DMS114 treated with DMSO at 0.1 percent for 48 hours (cell line): Measurements from ENCODE around the gene ZNF138.

Experiments used
- DNase-seq: peaks from one replicate; lab custom pipeline; 2025; ENCODE audit not compliant: unreplicated experiment; lab: John Stamatoyannopoulos, UW

ZNF138 gene

GRCh38 chr7:64875258-64875657, 81.0 kb downstream of the ZNF138 start:
- DNase-seq = no peak

GRCh38 chr7:64875658-64876406, 81.6 kb downstream of the ZNF138 start:
- DNase-seq = no peak

GRCh38 chr7:64876792-64877713, 82.8 kb downstream of the ZNF138 start:
- DNase-seq = peak; percentile 47

- DNase-seq = no peak
Observed at GRCh38 chr7:64877714-64878610, 83.7 kb downstream of the ZNF138 start.

- DNase-seq = no peak
Observed at GRCh38 chr7:64878684-64879083, 84.5 kb downstream of the ZNF138 start.

GRCh38 chr7:64879086-64879730, 85.0 kb downstream of the ZNF138 start:
- no peak for DNase-seq

DNA sequence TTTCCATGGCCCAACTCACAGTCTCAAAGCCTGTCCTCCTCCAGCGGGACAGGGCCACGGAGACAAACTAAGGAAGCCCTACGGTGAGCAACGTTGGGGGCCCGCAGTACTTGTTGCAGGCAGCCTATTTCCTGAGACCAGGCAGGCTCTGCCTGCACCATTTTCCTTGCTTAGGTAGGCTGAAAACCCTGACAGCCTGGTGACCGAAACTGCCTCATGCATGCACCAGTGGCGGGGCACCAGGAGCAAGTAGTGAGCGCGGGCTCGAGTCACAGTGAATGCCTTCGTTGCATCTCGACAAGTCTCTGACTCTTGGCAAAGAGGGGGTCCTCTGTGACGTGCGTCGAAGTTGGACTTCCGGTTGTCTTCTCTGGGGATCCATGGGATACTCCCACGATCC, 85.6 kb downstream of the ZNF138 start:
- DNase-seq = no peak

GRCh38 chr7:64880322-64881297, 86.4 kb downstream of the ZNF138 start:
- DNase-seq = no peak

DNA sequence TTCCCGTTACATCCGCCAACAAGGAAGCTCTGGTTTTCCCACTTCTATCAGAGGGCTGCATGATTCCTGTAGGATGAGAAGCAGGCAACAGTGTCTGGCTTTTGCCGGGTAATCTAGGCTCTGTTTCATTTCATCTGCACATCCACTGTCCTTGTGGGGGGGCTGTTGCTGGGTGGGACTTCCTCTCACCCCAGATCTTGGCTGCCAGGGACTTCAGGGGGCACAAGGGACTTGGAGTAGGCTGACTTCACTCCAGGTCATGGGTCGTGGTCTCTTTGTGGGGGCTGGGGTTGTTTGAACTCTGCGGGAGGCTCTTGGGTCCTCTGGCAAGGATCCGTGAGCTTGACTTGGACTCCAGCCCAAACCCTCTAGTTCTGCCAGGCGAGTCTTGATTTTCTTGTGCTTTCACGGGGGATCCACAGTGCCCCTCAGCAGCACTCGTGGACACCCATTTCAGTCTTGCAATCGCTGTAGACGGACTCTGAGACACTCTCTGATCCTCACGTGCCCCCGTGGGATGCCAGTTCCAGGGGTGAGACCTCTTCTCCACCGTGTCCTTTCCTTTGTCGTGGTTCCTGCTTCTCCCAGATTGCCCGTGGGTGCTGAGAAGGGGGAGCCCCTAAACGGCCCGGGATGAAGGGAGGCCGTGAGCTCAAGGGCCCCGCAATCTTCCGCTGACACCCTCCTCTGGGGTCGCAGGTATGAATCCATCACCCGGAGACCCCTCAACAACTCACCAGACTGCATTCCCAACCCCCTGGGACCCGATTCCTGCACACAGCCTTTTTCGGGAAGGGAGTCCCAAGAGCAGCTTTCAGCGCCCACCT, 87.4 kb downstream of the ZNF138 start:
- DNase-seq = no peak

DNA sequence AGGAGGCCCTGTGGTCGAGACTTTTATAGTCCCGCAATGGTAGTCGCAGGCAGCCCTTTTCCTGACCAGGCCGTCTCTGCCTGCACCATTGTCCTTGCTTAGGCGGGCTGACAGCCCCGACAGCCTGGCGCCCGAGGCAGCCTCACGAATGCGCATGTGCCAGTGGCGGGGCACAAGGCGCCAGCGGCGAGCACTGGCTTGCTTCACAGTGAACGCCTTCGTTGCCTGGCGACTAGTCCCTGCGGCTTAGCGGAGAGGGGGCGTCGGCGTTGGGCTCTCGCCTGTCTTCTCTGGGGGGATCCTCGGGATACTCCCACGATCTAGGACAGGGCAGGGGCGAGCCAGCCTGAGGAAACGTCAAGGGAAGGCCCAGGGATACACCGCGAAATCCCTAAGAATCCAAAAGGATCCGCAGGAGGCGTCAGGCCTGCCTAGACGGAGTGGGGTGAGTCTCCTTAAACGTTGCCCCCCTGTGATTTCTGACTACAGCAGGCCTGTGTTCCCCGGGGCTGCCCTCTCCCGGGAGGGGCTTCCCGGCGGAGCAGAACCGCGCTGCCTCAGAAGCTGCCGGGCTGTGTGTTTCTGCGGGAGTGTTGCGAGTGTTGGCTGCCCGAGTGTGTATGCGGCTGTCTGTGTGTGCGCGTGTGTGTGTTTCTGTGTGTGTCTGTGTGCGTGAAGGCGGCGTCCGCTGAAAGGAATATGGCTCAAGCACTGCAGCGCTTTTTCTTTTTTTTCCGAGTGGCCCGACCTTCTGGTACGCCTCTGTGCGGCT, 88.3 kb downstream of the ZNF138 start:
- no peak for DNase-seq
